ENCODE results near the gene ADGRG1.

Gene ADGRG1

DNA sequence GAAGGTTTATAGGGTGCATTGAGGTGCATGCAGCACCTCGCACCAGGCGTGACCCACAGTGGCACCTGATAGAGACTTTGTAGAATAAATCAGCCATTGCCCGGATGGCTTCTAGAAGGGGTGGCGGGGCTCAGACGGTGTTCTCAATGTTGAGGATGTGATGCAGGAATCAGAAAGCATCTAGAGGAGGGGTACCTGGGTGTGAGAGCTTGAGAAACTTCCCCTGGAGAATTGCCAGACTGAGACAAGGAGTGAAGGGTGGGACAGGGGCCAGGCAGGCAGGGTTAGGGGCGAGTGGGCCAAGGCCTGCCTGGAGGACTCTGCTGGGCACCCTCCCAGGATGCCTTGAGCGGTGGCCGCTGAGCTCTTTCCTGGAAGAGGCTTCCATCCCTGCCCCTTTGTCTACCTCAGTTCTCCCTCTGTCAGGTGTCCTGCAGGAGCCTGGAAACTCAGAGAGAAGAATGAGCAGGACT, 9.3 kb upstream of the ADGRG1 start:
- Histone ChIP-seq H3K23ac (ENCODE audit: low read length) (no peak overlapping the region), H3K4me2 (ENCODE audit: low read length) (no peak overlapping the region), H4K91ac (ENCODE audit: low read depth, low read length) (peak overlapping the region; percentile 89), H3K4me1 (ENCODE audit: control insufficient read depth in 1 of 2, insufficient read depth in 2 of 2, low read length in 2 of 2) (peaks cover 48 to 53% of the 10 kb centered on the region in 2 experiments), H3K27me3 (ENCODE audit: insufficient read depth, low read length) (no peaks in the 10 kb centered on the region), H3K14ac (ENCODE audit: low read length) (peak overlapping the region; percentile 49), H3K79me1 (ENCODE audit: low read length) (peaks cover 51% of the 10 kb centered on the region), H2BK12ac (ENCODE audit: low read length) (peak overlapping the region; percentile 84), H3K9me3 (ENCODE audit: insufficient read depth, low read depth, low read length) (no peaks in the 10 kb centered on the region), H4K8ac (ENCODE audit: low read depth, low read length) (peak overlapping the region; percentile 70), H2AFZ (ENCODE audit: insufficient read depth, low read length, poor library complexity) (no peak overlapping the region), H3K9ac (ENCODE audit: low read length) (no peak overlapping the region), H3K27ac (ENCODE audit: low read depth, low read length) (peak overlapping the region; percentile 96), H3K36me3 (ENCODE audit: control insufficient read depth in 1 of 2, insufficient read depth in 2 of 2, low read length in 2 of 2) (no peaks in the 10 kb centered on the region), H3K18ac (ENCODE audit: low read length) (peak overlapping the region; percentile 61), H2BK5ac (ENCODE audit: low read depth, low read length, poor library complexity) (peak overlapping the region; percentile 24), H3K4me3 (ENCODE audit: low read depth, low read length) (no peak overlapping the region), H4K12ac (ENCODE audit: low read depth, low read length) (no peak overlapping the region), H2BK120ac (ENCODE audit: insufficient read depth, low read length, poor library complexity) (peak overlapping the region; percentile 34), H3K4ac (ENCODE audit: low read depth, low read length) (peak overlapping the region; percentile 51), H2AK5ac (ENCODE audit: low read length) (peak overlapping the region; percentile 65), H3K79me2 (ENCODE audit: control insufficient read depth, insufficient read depth, low read length, poor library complexity) (peaks cover 13% of the 10 kb centered on the region)
- DNase-seq = no peak
- no CpG with 5 or more reads among the region's 8 CpGs for WGBS (ENCODE audit: extremely low coverage, insufficient coverage, insufficient read length)

DNA sequence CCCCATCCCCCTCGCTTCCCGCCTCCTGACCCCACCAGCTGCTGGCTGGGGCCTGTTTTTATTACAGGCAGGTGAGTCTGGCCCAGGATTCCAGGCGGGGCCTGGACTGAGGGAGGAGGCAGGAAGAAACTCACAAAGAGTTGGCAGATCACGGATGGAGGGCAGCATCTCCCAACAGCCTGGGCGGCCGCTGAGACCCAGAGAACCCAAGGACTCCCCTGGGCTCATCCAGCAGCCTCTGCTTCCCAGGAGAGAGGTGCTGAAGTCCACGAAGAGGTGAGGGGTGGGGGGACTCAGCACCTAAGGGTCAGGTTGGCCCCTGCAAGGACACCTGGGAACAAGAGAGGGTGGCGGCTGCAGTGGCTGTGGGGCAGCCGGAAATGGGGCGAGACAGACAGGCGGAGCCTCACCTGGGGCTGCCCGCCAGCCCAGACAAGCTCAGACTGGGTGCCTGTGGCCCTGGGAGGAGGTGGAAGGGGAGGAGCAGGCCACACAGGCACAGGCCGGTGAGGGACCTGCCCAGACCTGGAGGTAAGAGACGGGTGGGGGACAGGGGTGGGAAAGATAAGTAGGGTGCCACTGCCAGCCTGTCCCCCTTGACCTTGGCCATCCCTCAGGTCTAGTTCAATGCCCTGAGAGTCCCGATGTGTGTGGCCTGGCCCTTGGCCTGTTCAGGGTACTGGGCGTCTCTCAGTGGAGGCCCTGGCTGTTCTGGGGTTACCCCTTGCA, 8.7 kb upstream of the ADGRG1 start:
- peak in 1 of 2 donors; percentile 40 for DNase-seq
- Histone ChIP-seq H3K27me3 (ENCODE audit: insufficient read depth, low read length) (no peaks in the 10 kb centered on the region), H2BK5ac (ENCODE audit: low read depth, low read length, poor library complexity) (peak overlapping the region; percentile 47), H2BK12ac (ENCODE audit: low read length) (peak overlapping the region; percentile 19), H4K91ac (ENCODE audit: low read depth, low read length) (peak overlapping the region; percentile 89), H3K4me1 (ENCODE audit: control insufficient read depth in 1 of 2, insufficient read depth in 2 of 2, low read length in 2 of 2) (peaks cover 54 to 58% of the 10 kb centered on the region in 2 experiments), H3K14ac (ENCODE audit: low read length) (peak overlapping the region; percentile 63), H3K4me2 (ENCODE audit: low read length) (peak overlapping the region; percentile 63), H2AK5ac (ENCODE audit: low read length) (peak overlapping the region; percentile 81), H3K9me3 (ENCODE audit: insufficient read depth, low read depth, low read length) (no peaks in the 10 kb centered on the region), H3K4me3 (ENCODE audit: low read depth, low read length) (peak overlapping the region; percentile 65), H3K18ac (ENCODE audit: low read length) (peak overlapping the region; percentile 76), H4K8ac (ENCODE audit: low read depth, low read length) (peak overlapping the region; percentile 90), H3K4ac (ENCODE audit: low read depth, low read length) (peak overlapping the region; percentile 43), H3K79me2 (ENCODE audit: control insufficient read depth, insufficient read depth, low read length, poor library complexity) (peaks cover 13% of the 10 kb centered on the region), H3K79me1 (ENCODE audit: low read length) (peaks cover 55% of the 10 kb centered on the region), H3K9ac (ENCODE audit: low read length) (peak overlapping the region; percentile 33), H3K23ac (ENCODE audit: low read length) (no peak overlapping the region), H2AFZ (ENCODE audit: insufficient read depth, low read length, poor library complexity) (peak overlapping the region; percentile 61), H3K36me3 (ENCODE audit: control insufficient read depth in 1 of 2, insufficient read depth in 2 of 2, low read length in 2 of 2) (no peaks in the 10 kb centered on the region), H4K12ac (ENCODE audit: low read depth, low read length) (peak overlapping the region; percentile 9), H3K27ac (ENCODE audit: low read depth, low read length) (peak overlapping the region; percentile 96), H2BK120ac (ENCODE audit: insufficient read depth, low read length, poor library complexity) (peak overlapping the region; percentile 83)
- no CpG with 5 or more reads among the region's 16 CpGs for WGBS (ENCODE audit: extremely low coverage, insufficient coverage, insufficient read length)

DNA sequence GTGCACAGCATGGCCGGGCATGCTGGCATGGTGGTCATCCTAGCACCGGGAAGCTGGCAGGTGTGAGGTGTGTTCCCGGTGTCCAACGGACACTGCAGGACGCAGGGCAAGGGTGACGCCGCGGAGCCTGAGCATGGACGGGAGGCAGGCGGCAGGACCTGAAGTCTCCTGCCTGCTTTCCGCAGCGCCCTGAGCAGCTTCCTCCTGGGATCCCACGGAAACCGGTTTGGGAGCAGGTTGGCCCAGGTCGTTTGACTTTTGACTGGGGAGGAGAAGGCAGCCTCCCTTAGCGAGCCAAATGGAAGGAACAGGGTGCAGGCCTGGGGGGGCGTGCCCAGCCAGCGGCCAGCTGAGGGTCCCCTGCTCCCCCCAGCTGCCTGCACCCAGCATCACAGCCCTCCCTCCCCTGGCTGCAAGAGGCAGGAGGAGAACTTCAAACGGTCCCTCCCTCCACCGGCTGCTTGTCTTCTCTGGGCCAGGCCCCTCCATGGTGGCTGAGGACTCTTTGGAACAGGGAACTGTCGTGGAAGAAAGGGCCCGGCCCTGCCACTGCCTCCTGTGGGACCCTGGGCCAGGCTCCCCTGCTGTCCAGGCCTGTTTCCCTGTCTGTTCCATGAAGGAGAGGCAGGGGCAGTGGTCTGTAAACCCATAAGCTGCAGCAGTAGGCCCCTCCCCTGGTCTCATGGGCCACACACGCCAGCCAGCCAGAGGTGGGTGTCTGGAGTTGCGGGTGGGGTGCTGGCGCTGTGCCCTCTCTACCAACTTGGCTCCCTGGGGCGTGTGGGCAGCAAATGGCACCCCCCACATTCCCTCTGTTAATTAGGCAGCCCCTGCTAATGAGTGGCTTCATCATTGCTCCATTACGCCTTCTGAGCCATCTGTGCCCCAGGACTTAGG, 7.8 kb upstream of the ADGRG1 start:
- Histone ChIP-seq H4K91ac (ENCODE audit: low read depth, low read length) (peak overlapping the region; percentile 89), H2AFZ (ENCODE audit: insufficient read depth, low read length, poor library complexity) (peak overlapping the region; percentile 8), H3K9ac (ENCODE audit: low read length) (peak overlapping the region; percentile 33), H3K27me3 (ENCODE audit: insufficient read depth, low read length) (no peaks in the 10 kb centered on the region), H3K23ac (ENCODE audit: low read length) (no peak overlapping the region), H4K12ac (ENCODE audit: low read depth, low read length) (peak overlapping the region; percentile 17), H3K27ac (ENCODE audit: low read depth, low read length) (peak overlapping the region; percentile 96), H3K36me3 (ENCODE audit: control insufficient read depth in 1 of 2, insufficient read depth in 2 of 2, low read length in 2 of 2) (no peaks in the 10 kb centered on the region), H2BK120ac (ENCODE audit: insufficient read depth, low read length, poor library complexity) (peak overlapping the region; percentile 83), H3K4me3 (ENCODE audit: low read depth, low read length) (peak overlapping the region; percentile 65), H2BK5ac (ENCODE audit: low read depth, low read length, poor library complexity) (peak overlapping the region; percentile 63), H3K79me1 (ENCODE audit: low read length) (peaks cover 61% of the 10 kb centered on the region), H3K79me2 (ENCODE audit: control insufficient read depth, insufficient read depth, low read length, poor library complexity) (peaks cover 17% of the 10 kb centered on the region), H3K14ac (ENCODE audit: low read length) (peak overlapping the region; percentile 67), H3K9me3 (ENCODE audit: insufficient read depth, low read depth, low read length) (no peaks in the 10 kb centered on the region), H3K18ac (ENCODE audit: low read length) (peak overlapping the region; percentile 76), H2BK12ac (ENCODE audit: low read length) (peak overlapping the region; percentile 26), H2AK5ac (ENCODE audit: low read length) (peak overlapping the region; percentile 81), H3K4me2 (ENCODE audit: low read length) (peak overlapping the region; percentile 63), H3K4ac (ENCODE audit: low read depth, low read length) (peak overlapping the region; percentile 47), H3K4me1 (ENCODE audit: control insufficient read depth in 1 of 2, insufficient read depth in 2 of 2, low read length in 2 of 2) (peaks cover 58 to 62% of the 10 kb centered on the region in 2 experiments), H4K8ac (ENCODE audit: low read depth, low read length) (peak overlapping the region; percentile 90)
- peak; percentile 91 to 94 for DNase-seq
- no CpG with 5 or more reads among the region's 27 CpGs for WGBS (ENCODE audit: extremely low coverage, insufficient coverage, insufficient read length)

DNA sequence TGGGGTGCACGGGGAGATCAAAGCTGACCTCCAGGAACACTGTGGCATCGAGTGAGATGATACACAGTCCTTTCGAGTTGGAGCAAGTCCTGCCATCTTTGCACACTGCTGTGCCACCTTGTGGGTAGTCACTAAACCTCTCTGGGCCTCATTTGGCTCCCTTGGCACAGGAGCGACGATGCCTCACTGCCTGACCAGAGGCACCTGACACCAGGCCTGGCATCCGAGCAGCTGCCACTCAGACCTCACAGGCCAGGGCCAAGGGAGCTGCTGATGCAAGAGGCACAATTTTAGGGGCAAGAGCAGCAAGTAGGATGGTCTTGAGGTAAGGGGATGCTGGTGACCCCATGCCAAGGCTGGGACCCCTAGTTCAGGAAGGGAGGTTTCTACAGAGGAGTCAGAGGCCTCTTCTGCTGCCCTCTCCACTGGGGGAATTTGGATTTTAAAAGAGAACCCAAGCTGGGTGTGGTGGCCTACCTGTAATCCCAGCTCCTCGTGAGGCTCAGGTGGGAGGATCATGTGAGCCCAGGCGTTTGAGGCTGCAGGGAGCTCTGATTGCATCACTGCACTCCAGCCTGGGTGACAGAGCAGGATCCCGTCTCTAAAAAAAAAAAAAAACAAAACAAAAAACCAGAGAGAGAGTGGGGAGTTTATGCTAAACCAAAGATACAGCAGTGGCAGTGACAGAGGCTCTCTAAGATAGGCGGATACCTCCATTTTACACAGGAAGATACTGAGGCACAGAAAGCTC, 6.7 kb upstream of the ADGRG1 start:
- peak overlapping the region; percentile 71 for H3K14ac ChIP-seq (ENCODE audit: low read length)
- no peaks in the 10 kb centered on the region for H3K27me3 ChIP-seq (ENCODE audit: insufficient read depth, low read length)
- H3K4ac ChIP-seq (ENCODE audit: low read depth, low read length) = peak overlapping the region; percentile 13
- H3K23ac ChIP-seq (ENCODE audit: low read length) = no peak overlapping the region
- peaks cover 17% of the 10 kb centered on the region for H3K79me2 ChIP-seq (ENCODE audit: control insufficient read depth, insufficient read depth, low read length, poor library complexity)
- no CpG with 5 or more reads among the region's 10 CpGs for whole genome bisulfite sequencing (ENCODE audit: extremely low coverage, insufficient coverage, insufficient read length)
- H2BK120ac ChIP-seq (ENCODE audit: insufficient read depth, low read length, poor library complexity) = peak overlapping the region; percentile 87
- H3K4me3 ChIP-seq (ENCODE audit: low read depth, low read length) = no peak overlapping the region
- peak overlapping the region; percentile 96 for H3K27ac ChIP-seq (ENCODE audit: low read depth, low read length)
- peaks cover 63 to 67% of the 10 kb centered on the region in 2 experiments for H3K4me1 ChIP-seq (ENCODE audit: control insufficient read depth in 1 of 2, insufficient read depth in 2 of 2, low read length in 2 of 2)
- no peak overlapping the region for H3K4me2 ChIP-seq (ENCODE audit: low read length)
- no peaks in the 10 kb centered on the region for H3K36me3 ChIP-seq (ENCODE audit: control insufficient read depth in 1 of 2, insufficient read depth in 2 of 2, low read length in 2 of 2)
- H3K9me3 ChIP-seq (ENCODE audit: insufficient read depth, low read depth, low read length) = no peaks in the 10 kb centered on the region
- peak overlapping the region; percentile 37 for H2BK12ac ChIP-seq (ENCODE audit: low read length)
- peak overlapping the region; percentile 11 for H2AK5ac ChIP-seq (ENCODE audit: low read length)
- H3K79me1 ChIP-seq (ENCODE audit: low read length) = peaks cover 60% of the 10 kb centered on the region
- peak overlapping the region; percentile 24 for H2BK5ac ChIP-seq (ENCODE audit: low read depth, low read length, poor library complexity)
- H4K91ac ChIP-seq (ENCODE audit: low read depth, low read length) = peak overlapping the region; percentile 89
- H2AFZ ChIP-seq (ENCODE audit: insufficient read depth, low read length, poor library complexity) = no peak overlapping the region
- DNase-seq = peak; percentile 46 to 53
- H3K18ac ChIP-seq (ENCODE audit: low read length) = peak overlapping the region; percentile 79
- H3K9ac ChIP-seq (ENCODE audit: low read length) = no peak overlapping the region
- H4K8ac ChIP-seq (ENCODE audit: low read depth, low read length) = peak overlapping the region; percentile 50
- no peak overlapping the region for H4K12ac ChIP-seq (ENCODE audit: low read depth, low read length)
